ENCODE measurements around the gene HOXB9.

Gene HOXB9

GRCh38 chr17:48645639-48646182 lies 19.6 kb upstream of the HOXB9 start:
- no peaks in the 10 kb centered on the region for H3K9me3 ChIP-seq (ENCODE audit: control insufficient read depth in 2 of 2, low read length in 2 of 2)

GRCh38 chr17:48644910-48645557 lies 18.9 kb upstream of the HOXB9 start:
- Histone ChIP-seq H3K27ac (ENCODE audit: low read depth in 2 of 2, low read length in 2 of 2) (peak overlapping the region; percentile 94), H3K9me3 (ENCODE audit: control insufficient read depth in 2 of 2, low read length in 2 of 2) (no peaks in the 10 kb centered on the region), H3K4me1 (ENCODE audit: control insufficient read depth in 2 of 2, insufficient read depth in 2 of 2, low read length in 2 of 2) (peaks cover 19 to 38% of the 10 kb centered on the region in 2 donors), H3K36me3 (ENCODE audit: control insufficient read depth in 2 of 2, insufficient read depth in 2 of 2, low read length in 2 of 2) (no peaks in the 10 kb centered on the region), H3K4me3 (ENCODE audit: low read length in 2 of 2) (peak overlapping the region; percentile 74 to 83), H3K27me3 (ENCODE audit: control insufficient read depth in 2 of 2, insufficient read depth in 2 of 2, low read length in 2 of 2) (peaks cover 4 to 8% of the 10 kb centered on the region in 2 donors), H3K9ac (ENCODE audit: low read depth in 1 of 2, low read length in 2 of 2) (peak overlapping the region; percentile 92 to 98)

More at GRCh38 chr17:48645639-48646182, 19.6 kb upstream of the HOXB9 start:
- peak overlapping the region; percentile 94 for H3K27ac ChIP-seq (ENCODE audit: low read depth in 2 of 2, low read length in 2 of 2)
- peaks cover 15 to 32% of the 10 kb centered on the region in 2 donors for H3K4me1 ChIP-seq (ENCODE audit: control insufficient read depth in 2 of 2, insufficient read depth in 2 of 2, low read length in 2 of 2)
- H3K4me3 ChIP-seq (ENCODE audit: low read length in 2 of 2) = peak overlapping the region; percentile 74 to 83
- peaks cover 4 to 8% of the 10 kb centered on the region in 2 donors for H3K27me3 ChIP-seq (ENCODE audit: control insufficient read depth in 2 of 2, insufficient read depth in 2 of 2, low read length in 2 of 2)
- no peaks in the 10 kb centered on the region for H3K36me3 ChIP-seq (ENCODE audit: control insufficient read depth in 2 of 2, insufficient read depth in 2 of 2, low read length in 2 of 2)
- peak overlapping the region; percentile 92 to 98 for H3K9ac ChIP-seq (ENCODE audit: low read depth in 1 of 2, low read length in 2 of 2)

- H3K9ac ChIP-seq (ENCODE audit: low read depth in 1 of 2, low read length in 2 of 2) = peak overlapping the region; percentile 92 to 98
- H3K27ac ChIP-seq (ENCODE audit: low read depth in 2 of 2, low read length in 2 of 2) = peak overlapping the region; percentile 94
- H3K9me3 ChIP-seq (ENCODE audit: control insufficient read depth in 2 of 2, low read length in 2 of 2) = no peaks in the 10 kb centered on the region
- H3K36me3 ChIP-seq (ENCODE audit: control insufficient read depth in 2 of 2, insufficient read depth in 2 of 2, low read length in 2 of 2) = no peaks in the 10 kb centered on the region
- peak overlapping the region; percentile 74 to 83 for H3K4me3 ChIP-seq (ENCODE audit: low read length in 2 of 2)
- H3K27me3 ChIP-seq (ENCODE audit: control insufficient read depth in 2 of 2, insufficient read depth in 2 of 2, low read length in 2 of 2) = peaks cover 4 to 9% of the 10 kb centered on the region in 2 donors
- H3K4me1 ChIP-seq (ENCODE audit: control insufficient read depth in 2 of 2, insufficient read depth in 2 of 2, low read length in 2 of 2) = peaks cover 25 to 47% of the 10 kb centered on the region in 2 donors
Observed at GRCh38 chr17:48644159-48644558, 18.0 kb upstream of the HOXB9 start.

GRCh38 chr17:48643697-48644012 lies 17.5 kb upstream of the HOXB9 start:
- Histone ChIP-seq H3K27ac (ENCODE audit: low read depth in 2 of 2, low read length in 2 of 2) (peak overlapping the region; percentile 94), H3K27me3 (ENCODE audit: control insufficient read depth in 2 of 2, insufficient read depth in 2 of 2, low read length in 2 of 2) (peaks cover 4 to 10% of the 10 kb centered on the region in 2 donors)

GRCh38 chr17:48642843-48643696 lies 16.9 kb upstream of the HOXB9 start:
- Histone ChIP-seq H3K36me3 (ENCODE audit: control insufficient read depth in 2 of 2, insufficient read depth in 2 of 2, low read length in 2 of 2) (no peaks in the 10 kb centered on the region), H3K27me3 (ENCODE audit: control insufficient read depth in 2 of 2, insufficient read depth in 2 of 2, low read length in 2 of 2) (peaks cover 4 to 10% of the 10 kb centered on the region in 2 donors), H3K27ac (ENCODE audit: low read depth in 2 of 2, low read length in 2 of 2) (peak overlapping the region; percentile 94), H3K4me3 (ENCODE audit: low read length in 2 of 2) (peak overlapping the region; percentile 74 to 83), H3K4me1 (ENCODE audit: control insufficient read depth in 2 of 2, insufficient read depth in 2 of 2, low read length in 2 of 2) (peaks cover 27 to 50% of the 10 kb centered on the region in 2 donors), H3K9ac (ENCODE audit: low read depth in 1 of 2, low read length in 2 of 2) (peak overlapping the region; percentile 92 to 98), H3K9me3 (ENCODE audit: control insufficient read depth in 2 of 2, low read length in 2 of 2) (no peaks in the 10 kb centered on the region)

More at GRCh38 chr17:48643697-48644012, 17.5 kb upstream of the HOXB9 start:
- no peaks in the 10 kb centered on the region for H3K9me3 ChIP-seq (ENCODE audit: control insufficient read depth in 2 of 2, low read length in 2 of 2)
- H3K36me3 ChIP-seq (ENCODE audit: control insufficient read depth in 2 of 2, insufficient read depth in 2 of 2, low read length in 2 of 2) = no peaks in the 10 kb centered on the region
- H3K9ac ChIP-seq (ENCODE audit: low read depth in 1 of 2, low read length in 2 of 2) = peak overlapping the region; percentile 92 to 98
- H3K4me1 ChIP-seq (ENCODE audit: control insufficient read depth in 2 of 2, insufficient read depth in 2 of 2, low read length in 2 of 2) = peaks cover 27 to 50% of the 10 kb centered on the region in 2 donors
- H3K4me3 ChIP-seq (ENCODE audit: low read length in 2 of 2) = peak overlapping the region; percentile 74 to 83

- H3K4me1 ChIP-seq (ENCODE audit: control insufficient read depth in 2 of 2, insufficient read depth in 2 of 2, low read length in 2 of 2) = peaks cover 28 to 50% of the 10 kb centered on the region in 2 donors
- peak overlapping the region; percentile 92 to 98 for H3K9ac ChIP-seq (ENCODE audit: low read depth in 1 of 2, low read length in 2 of 2)
- peaks cover 4 to 18% of the 10 kb centered on the region in 2 donors for H3K27me3 ChIP-seq (ENCODE audit: control insufficient read depth in 2 of 2, insufficient read depth in 2 of 2, low read length in 2 of 2)
- H3K27ac ChIP-seq (ENCODE audit: low read depth in 2 of 2, low read length in 2 of 2) = peak overlapping the region; percentile 94
- H3K4me3 ChIP-seq (ENCODE audit: low read length in 2 of 2) = peak overlapping the region; percentile 74 to 83
- H3K36me3 ChIP-seq (ENCODE audit: control insufficient read depth in 2 of 2, insufficient read depth in 2 of 2, low read length in 2 of 2) = no peaks in the 10 kb centered on the region
- no peaks in the 10 kb centered on the region for H3K9me3 ChIP-seq (ENCODE audit: control insufficient read depth in 2 of 2, low read length in 2 of 2)
Observed at GRCh38 chr17:48642059-48642842, 16.1 kb upstream of the HOXB9 start.

- peak overlapping the region; percentile 92 to 98 for H3K9ac ChIP-seq (ENCODE audit: low read depth in 1 of 2, low read length in 2 of 2)
- H3K27ac ChIP-seq (ENCODE audit: low read depth in 2 of 2, low read length in 2 of 2) = peak overlapping the region; percentile 94
- H3K36me3 ChIP-seq (ENCODE audit: control insufficient read depth in 2 of 2, insufficient read depth in 2 of 2, low read length in 2 of 2) = no peaks in the 10 kb centered on the region
- peak overlapping the region; percentile 74 to 83 for H3K4me3 ChIP-seq (ENCODE audit: low read length in 2 of 2)
- H3K4me1 ChIP-seq (ENCODE audit: control insufficient read depth in 2 of 2, insufficient read depth in 2 of 2, low read length in 2 of 2) = peaks cover 34 to 57% of the 10 kb centered on the region in 2 donors
- H3K27me3 ChIP-seq (ENCODE audit: control insufficient read depth in 2 of 2, insufficient read depth in 2 of 2, low read length in 2 of 2) = peaks cover 4 to 24% of the 10 kb centered on the region in 2 donors
- no peaks in the 10 kb centered on the region for H3K9me3 ChIP-seq (ENCODE audit: control insufficient read depth in 2 of 2, low read length in 2 of 2)
Observed at GRCh38 chr17:48641541-48642058, 15.4 kb upstream of the HOXB9 start.

- H3K27me3 ChIP-seq (ENCODE audit: control insufficient read depth in 2 of 2, insufficient read depth in 2 of 2, low read length in 2 of 2) = peaks cover 6 to 26% of the 10 kb centered on the region in 2 donors
- peak overlapping the region; percentile 94 for H3K27ac ChIP-seq (ENCODE audit: low read depth in 2 of 2, low read length in 2 of 2)
- peaks cover 40 to 62% of the 10 kb centered on the region in 2 donors for H3K4me1 ChIP-seq (ENCODE audit: control insufficient read depth in 2 of 2, insufficient read depth in 2 of 2, low read length in 2 of 2)
- peak overlapping the region in 1 of 2 donors; percentile 28 for H3K4me3 ChIP-seq (ENCODE audit: low read length in 2 of 2)
- peak overlapping the region; percentile 24 to 98 for H3K9ac ChIP-seq (ENCODE audit: low read depth in 1 of 2, low read length in 2 of 2)
- peaks cover 0 to 4% of the 10 kb centered on the region in 2 donors for H3K36me3 ChIP-seq (ENCODE audit: control insufficient read depth in 2 of 2, insufficient read depth in 2 of 2, low read length in 2 of 2)
- H3K9me3 ChIP-seq (ENCODE audit: control insufficient read depth in 2 of 2, low read length in 2 of 2) = no peaks in the 10 kb centered on the region
Observed at GRCh38 chr17:48640858-48641180, 14.7 kb upstream of the HOXB9 start.

- peak overlapping the region in 1 of 2 donors; percentile 28 for H3K4me3 ChIP-seq (ENCODE audit: low read length in 2 of 2)
- peak overlapping the region in 1 of 2 donors; percentile 14 for H3K9ac ChIP-seq (ENCODE audit: low read depth in 1 of 2, low read length in 2 of 2)
- H3K4me1 ChIP-seq (ENCODE audit: control insufficient read depth in 2 of 2, insufficient read depth in 2 of 2, low read length in 2 of 2) = peaks cover 41 to 68% of the 10 kb centered on the region in 2 donors
- peak overlapping the region; percentile 94 for H3K27ac ChIP-seq (ENCODE audit: low read depth in 2 of 2, low read length in 2 of 2)
- peaks cover 2 to 7% of the 10 kb centered on the region in 2 donors for H3K36me3 ChIP-seq (ENCODE audit: control insufficient read depth in 2 of 2, insufficient read depth in 2 of 2, low read length in 2 of 2)
- H3K9me3 ChIP-seq (ENCODE audit: control insufficient read depth in 2 of 2, low read length in 2 of 2) = no peaks in the 10 kb centered on the region
- peaks cover 6 to 30% of the 10 kb centered on the region in 2 donors for H3K27me3 ChIP-seq (ENCODE audit: control insufficient read depth in 2 of 2, insufficient read depth in 2 of 2, low read length in 2 of 2)
Observed at GRCh38 chr17:48639982-48640857, 14.1 kb upstream of the HOXB9 start.

Measured in mucosa of rectum (tissue), 2 donors.